Testis (tissue), 2 donors: ENCODE measurements around the gene MBIP.

ENCODE experiments used
- CTCF ChIP-seq, 3 experiments: fragments of 450-650 bp in 2 of 3; fragments of 200-600 bp in 1 of 3; sonication (generic) in 1 of 3; IDR thresholded peaks; one replicate each; pipeline ENCODE4 v1.5.1; 2016 to 2019; ENCODE audit warnings: antibody characterized with exemption in 3 of 3, mild to moderate bottlenecking in 2 of 3, moderate library complexity in 1 of 3
- POLR2A ChIP-seq: fragments of 450-650 bp; IDR thresholded peaks from one replicate; pipeline ENCODE4 v1.6.1; 2017; ENCODE audit warnings: antibody characterized with exemption, mild to moderate bottlenecking, moderate library complexity

GRCh38 chr14:36316131-36316530, 4.3 kb downstream of the MBIP start:
- no peak for TF ChIP-seq CTCF (IDR thresholded peaks at IDR 0.05)
- no peak for TF ChIP-seq POLR2A
